ENCODE data around the gene PBX3. TPM values are rescaled to one million over a fixed set of nuclear protein-coding genes. Genes with fewer than 3 reads are reported as not detected.
A peak's percentile ranks its signal among the peaks of the same experiment; 100 is the strongest.

Gene PBX3
- total and polyA plus RNA-seq, 2 of the 13 experiments (the other 11 are each of a cell fraction or from before 2014, with no cell fraction given) = 6.0 to 11.2 TPM

DNA sequence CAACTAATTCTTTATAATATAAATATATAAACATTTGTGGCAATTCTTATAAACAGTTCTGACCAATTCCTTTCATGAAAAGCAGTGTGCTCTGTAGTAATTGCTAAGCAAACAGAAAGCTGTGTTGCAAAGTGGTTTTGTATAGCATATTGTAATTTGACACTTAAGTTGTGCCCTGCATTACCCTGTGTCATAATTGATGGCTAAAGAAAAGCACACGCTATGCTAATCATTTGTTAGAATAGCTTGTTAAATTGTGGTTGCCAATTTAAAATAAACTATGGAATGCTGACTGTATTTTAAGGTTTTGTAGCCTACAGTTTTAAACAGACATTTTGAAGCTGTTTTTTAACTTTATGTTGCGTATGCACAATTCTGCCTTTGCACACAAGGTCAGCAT, 140.0 kb downstream of the PBX3 start (continued):
- TF ChIP-seq, protein P1, sequence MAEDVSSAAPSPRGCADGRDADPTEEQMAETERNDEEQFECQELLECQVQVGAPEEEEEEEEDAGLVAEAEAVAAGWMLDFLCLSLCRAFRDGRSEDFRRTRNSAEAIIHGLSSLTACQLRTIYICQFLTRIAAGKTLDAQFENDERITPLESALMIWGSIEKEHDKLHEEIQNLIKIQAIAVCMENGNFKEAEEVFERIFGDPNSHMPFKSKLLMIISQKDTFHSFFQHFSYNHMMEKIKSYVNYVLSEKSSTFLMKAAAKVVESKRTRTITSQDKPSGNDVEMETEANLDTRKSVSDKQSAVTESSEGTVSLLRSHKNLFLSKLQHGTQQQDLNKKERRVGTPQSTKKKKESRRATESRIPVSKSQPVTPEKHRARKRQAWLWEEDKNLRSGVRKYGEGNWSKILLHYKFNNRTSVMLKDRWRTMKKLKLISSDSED (CRISPR knock-in tag; IDR thresholded peaks at IDR 0.05) = no peak
- TF ChIP-seq PAXIP1 (CRISPR knock-in tag; conservative IDR thresholded peaks at IDR 0.05) = 0 out of 2 replicates have a peak, but pooled peaks have one; percentile 16
- TF ChIP-seq CEBPB (IDR thresholded peaks at IDR 0.05; ENCODE audit: borderline replicate concordance, low read depth, low read length) = peak; percentile 22; the same call in 1 of the 2 replicates
- TF ChIP-seq FOXM1 (CRISPR knock-in tag; IDR thresholded peaks at IDR 0.05) = no peak
- no peak for TF ChIP-seq FOXP1 (IDR thresholded peaks at IDR 0.05)
- peak; percentile 37; the same call in 1 of the 2 replicates for TF ChIP-seq FOXP1 (CRISPR knock-in tag; IDR thresholded peaks at IDR 0.05)
- peak; percentile 98 for TF ChIP-seq SIX4 (CRISPR knock-in tag; IDR thresholded peaks at IDR 0.05)
- peak; percentile 47; the same call in 1 of the 2 replicates for TF ChIP-seq GATAD2A (CRISPR knock-in tag; IDR thresholded peaks at IDR 0.05)
- TF ChIP-seq ZC3H13 (CRISPR knock-in tag; IDR thresholded peaks at IDR 0.05) = no peak
- TF ChIP-seq, protein P2, sequence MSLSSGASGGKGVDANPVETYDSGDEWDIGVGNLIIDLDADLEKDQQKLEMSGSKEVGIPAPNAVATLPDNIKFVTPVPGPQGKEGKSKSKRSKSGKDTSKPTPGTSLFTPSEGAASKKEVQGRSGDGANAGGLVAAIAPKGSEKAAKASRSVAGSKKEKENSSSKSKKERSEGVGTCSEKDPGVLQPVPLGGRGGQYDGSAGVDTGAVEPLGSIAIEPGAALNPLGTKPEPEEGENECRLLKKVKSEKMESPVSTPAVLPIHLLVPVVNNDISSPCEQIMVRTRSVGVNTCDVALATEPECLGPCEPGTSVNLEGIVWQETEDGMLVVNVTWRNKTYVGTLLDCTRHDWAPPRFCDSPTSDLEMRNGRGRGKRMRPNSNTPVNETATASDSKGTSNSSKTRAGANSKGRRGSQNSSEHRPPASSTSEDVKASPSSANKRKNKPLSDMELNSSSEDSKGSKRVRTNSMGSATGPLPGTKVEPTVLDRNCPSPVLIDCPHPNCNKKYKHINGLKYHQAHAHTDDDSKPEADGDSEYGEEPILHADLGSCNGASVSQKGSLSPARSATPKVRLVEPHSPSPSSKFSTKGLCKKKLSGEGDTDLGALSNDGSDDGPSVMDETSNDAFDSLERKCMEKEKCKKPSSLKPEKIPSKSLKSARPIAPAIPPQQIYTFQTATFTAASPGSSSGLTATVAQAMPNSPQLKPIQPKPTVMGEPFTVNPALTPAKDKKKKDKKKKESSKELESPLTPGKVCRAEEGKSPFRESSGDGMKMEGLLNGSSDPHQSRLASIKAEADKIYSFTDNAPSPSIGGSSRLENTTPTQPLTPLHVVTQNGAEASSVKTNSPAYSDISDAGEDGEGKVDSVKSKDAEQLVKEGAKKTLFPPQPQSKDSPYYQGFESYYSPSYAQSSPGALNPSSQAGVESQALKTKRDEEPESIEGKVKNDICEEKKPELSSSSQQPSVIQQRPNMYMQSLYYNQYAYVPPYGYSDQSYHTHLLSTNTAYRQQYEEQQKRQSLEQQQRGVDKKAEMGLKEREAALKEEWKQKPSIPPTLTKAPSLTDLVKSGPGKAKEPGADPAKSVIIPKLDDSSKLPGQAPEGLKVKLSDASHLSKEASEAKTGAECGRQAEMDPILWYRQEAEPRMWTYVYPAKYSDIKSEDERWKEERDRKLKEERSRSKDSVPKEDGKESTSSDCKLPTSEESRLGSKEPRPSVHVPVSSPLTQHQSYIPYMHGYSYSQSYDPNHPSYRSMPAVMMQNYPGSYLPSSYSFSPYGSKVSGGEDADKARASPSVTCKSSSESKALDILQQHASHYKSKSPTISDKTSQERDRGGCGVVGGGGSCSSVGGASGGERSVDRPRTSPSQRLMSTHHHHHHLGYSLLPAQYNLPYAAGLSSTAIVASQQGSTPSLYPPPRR (CRISPR knock-in tag; IDR thresholded peaks at IDR 0.05; ENCODE audit: borderline replicate concordance) = no peak
- TF ChIP-seq FOXA3 (CRISPR knock-in tag; IDR thresholded peaks at IDR 0.05) = peak; percentile 21; the same call in 1 of the 2 replicates
- no peak for TF ChIP-seq RARA (CRISPR knock-in tag; IDR thresholded peaks at IDR 0.05)
- no peak for TF ChIP-seq FOXA1 (IDR thresholded peaks at IDR 0.05)
- no peak for TF ChIP-seq FOXA1 (CRISPR knock-in tag; IDR thresholded peaks at IDR 0.05)
- peak; percentile 60 for TF ChIP-seq BCL6 (CRISPR knock-in tag; IDR thresholded peaks at IDR 0.05)
- no peak for TF ChIP-seq SOX13 (IDR thresholded peaks at IDR 0.05)
- peak in 1 of 2 experiments; percentile 39; a peak in 1 of 4 replicates for TF ChIP-seq SOX13 (CRISPR knock-in tag; conservative IDR thresholded peaks at IDR 0.05 in 1 of 2, IDR thresholded peaks at IDR 0.05 in 1 of 2)
- no peak for TF ChIP-seq SOX6 (IDR thresholded peaks at IDR 0.05)
- TF ChIP-seq SOX6 (CRISPR knock-in tag; IDR thresholded peaks at IDR 0.05) = peak; percentile 22; the same call in 1 of the 2 replicates
- peak; percentile 97 for TF ChIP-seq SIX1 (CRISPR knock-in tag; IDR thresholded peaks at IDR 0.05; ENCODE audit: borderline replicate concordance)
- no peak for TF ChIP-seq HES4 (CRISPR knock-in tag; IDR thresholded peaks at IDR 0.05; ENCODE audit: borderline replicate concordance)
- TF ChIP-seq, protein P3, sequence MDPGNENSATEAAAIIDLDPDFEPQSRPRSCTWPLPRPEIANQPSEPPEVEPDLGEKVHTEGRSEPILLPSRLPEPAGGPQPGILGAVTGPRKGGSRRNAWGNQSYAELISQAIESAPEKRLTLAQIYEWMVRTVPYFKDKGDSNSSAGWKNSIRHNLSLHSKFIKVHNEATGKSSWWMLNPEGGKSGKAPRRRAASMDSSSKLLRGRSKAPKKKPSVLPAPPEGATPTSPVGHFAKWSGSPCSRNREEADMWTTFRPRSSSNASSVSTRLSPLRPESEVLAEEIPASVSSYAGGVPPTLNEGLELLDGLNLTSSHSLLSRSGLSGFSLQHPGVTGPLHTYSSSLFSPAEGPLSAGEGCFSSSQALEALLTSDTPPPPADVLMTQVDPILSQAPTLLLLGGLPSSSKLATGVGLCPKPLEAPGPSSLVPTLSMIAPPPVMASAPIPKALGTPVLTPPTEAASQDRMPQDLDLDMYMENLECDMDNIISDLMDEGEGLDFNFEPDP (CRISPR knock-in tag; conservative IDR thresholded peaks at IDR 0.05) = no peak

Data from HepG2 (cell line).